Spleen (tissue), 11 donors: ENCODE results near the gene MOCS1. TPM values are rescaled to one million over a fixed set of nuclear protein-coding genes. Genes with fewer than 3 reads are reported as not detected.

Source experiments
- DNase-seq: peaks from one replicate; pipeline ENCODE4 v3.0.0-alpha.2; 2020
- H3K27ac ChIP-seq, 8 donors: fragments of 200-600 bp; sonication (generic) in 7 of 8; 1 replicate in 4 of 8; 2 replicates in 4 of 8; pipeline versions ENCODE4 v1.5.0 to v1.8.0; 2016 to 2021; ENCODE audit warnings: inconsistent platforms in 4 of 8, mild to moderate bottlenecking in 4 of 8, moderate library complexity in 1 of 8
- H3K27me3 ChIP-seq, 7 donors: fragments of 200-600 bp; sonication (generic) in 6 of 7; replicated peaks in 1 of 7; 1 replicate in 4 of 7; 2 replicates in 3 of 7; pipeline versions ENCODE4 v1.5.0 to v1.8.0; 2016 to 2021; ENCODE audit warnings: inconsistent platforms in 3 of 7, mild to moderate bottlenecking in 1 of 7
- H3K36me3 ChIP-seq, 6 donors: fragments of 200-600 bp; sonication (generic) in 5 of 6; 1 replicate in 4 of 6; 2 replicates in 2 of 6; pipeline versions ENCODE4 v1.5.0 to v1.8.0; 2016 to 2021; ENCODE audit warnings: inconsistent platforms in 2 of 6
- H3K4me1 ChIP-seq, 6 donors: fragments of 200-600 bp; sonication (generic) in 5 of 6; 1 replicate in 3 of 6; 2 replicates in 3 of 6; pipeline versions ENCODE4 v1.5.0 to v1.8.0; 2016 to 2021; ENCODE audit warnings: inconsistent platforms in 3 of 6
- H3K4me3 ChIP-seq, 8 donors: fragments of 200-600 bp; sonication (generic) in 7 of 8; 1 replicate in 4 of 8; 2 replicates in 4 of 8; pipeline versions ENCODE4 v1.5.0 to v1.8.0; 2016 to 2021; ENCODE audit warnings: inconsistent platforms in 4 of 8, mild to moderate bottlenecking in 4 of 8, moderate library complexity in 2 of 8
- H3K9me3 ChIP-seq, 8 donors: fragments of 200-600 bp; sonication (generic) in 7 of 8; 1 replicate in 4 of 8; 2 replicates in 4 of 8; pipeline versions ENCODE4 v1.5.0 to v1.8.0; 2016 to 2021; ENCODE audit warnings: inconsistent platforms in 4 of 8
- CTCF ChIP-seq, 11 experiments: fragments of 200-600 bp in 7 of 11; fragments of 450-650 bp in 4 of 11; sonication (generic) in 4 of 11; IDR thresholded peaks in 8 of 11; conservative IDR thresholded peaks in 3 of 11; 1 replicate in 7 of 11; 2 replicates in 4 of 11; pipeline versions ENCODE4 v1.4.0 to v1.8.0; 2016 to 2021; ENCODE audit warnings: antibody characterized with exemption in 11 of 11, inconsistent platforms in 4 of 11, mild to moderate bottlenecking in 1 of 11
- POLR2A ChIP-seq, 3 donors: fragments of 450-650 bp; IDR thresholded peaks; one replicate each; pipeline ENCODE4 v1.5.1; 2017; ENCODE audit warnings: antibody characterized with exemption in 3 of 3, mild to moderate bottlenecking in 1 of 3
- POLR2AphosphoS5 ChIP-seq, 3 donors: sonication (generic); formaldehyde crosslinking; IDR thresholded peaks; one replicate each; pipeline ENCODE4 v1.5.1; 2017; ENCODE audit warnings: antibody characterized with exemption in 3 of 3
- WGBS, 5 donors: extraction: QIAGEN DNeasy Blood & Tissue Kit in 3 of 5; methylation state at CpG; one replicate each; pipeline versions ENCODE4 v1.1.5 to v1.1.7; 2013 to 2018; 5-methylcytosine and 5-hydroxymethylcytosine counted together
- intact Hi-C: fragments of 100-400 bp; cut with DNase I; formaldehyde crosslinking; loops from one replicate; pipeline ENCODE4 v1.15.0; 2023; ENCODE audit warnings: low total_unique reads
- polyA plus RNA-seq, 3 donors: library from polyadenylated mRNA; stranded (reverse); fragments of 200-250 nt; gene quantifications; one replicate each; pipeline ENCODE4 v1.2.1, GENCODE V29; 2013
- total RNA-seq, 7 donors: library from RNA; depleted of rRNA in 3 of 7; stranded (reverse); fragments of >200 nt in 3 of 7; fragmentation: NEBNext Ultra II Directional in 4 of 7; extraction: Animal tissue kit (Norgen Biotek cat#: 25700) in 4 of 7; gene quantifications; one replicate each; pipeline versions ENCODE4 v1.1.0 to v1.2.1, GENCODE V29; 2016 to 2021
- donor health status: healthy with polysubstance abuse.
- donor health status: DM: no; HTN: no; CAD: no; lungs with moderate emphysema.
- donor health status: DM: no; HTN: no; CAD: no.
- donor health status: Bipolar disorder and iron deficiency.
- donor health status: healthy.
- donor health status: DM: no; HTN: no; CAD: no.
- donor health status: DM: yes; HTN: yes; CAD: no.

The MOCS1 gene
- total and polyA plus RNA-seq, 10 donors = 1.2 to 10.2 (median 5.6) TPM

- intact Hi-C loops = loop anchor here (10.0 kb wide), 1 partner anchor 517 kb away; no protein-coding TSS in a partner anchor
- H3K27me3 ChIP-seq = peaks cover 0 to 24% (median 0%) of the 10 kb centered on the region in 7 donors
- H3K4me1 ChIP-seq = peaks cover 0 to 23% (median 3%) of the 10 kb centered on the region in 6 donors
- DNase-seq = no peak
- peak overlapping the region in 5 of 8 donors; percentile 5 to 38 (median 17) for H3K27ac ChIP-seq
- H3K9me3 ChIP-seq = no peaks in the 10 kb centered on the region
- 31 to 92% (median 62%) methylated on average over 4 of the region's 4 CpGs for WGBS, 5 donors
- H3K36me3 ChIP-seq = peaks cover 0 to 100% (median 2%) of the 10 kb centered on the region in 6 donors
- TF ChIP-seq CTCF (IDR thresholded peaks at IDR 0.05 in 8 of 11, conservative IDR thresholded peaks at IDR 0.05 in 3 of 11) = no peak
- TF ChIP-seq POLR2AphosphoS5 (IDR thresholded peaks at IDR 0.05) = no peak
- TF ChIP-seq POLR2A (IDR thresholded peaks at IDR 0.05) = no peak
- no peak overlapping the region for H3K4me3 ChIP-seq
These were observed 42.3 kb downstream of the MOCS1 start for GRCh38 chr6:39891976-39892375.

GRCh38 chr6:39891353-39891752, 42.9 kb downstream of the MOCS1 start:
- peak overlapping the region in 5 of 8 donors; percentile 5 to 37 (median 10) for H3K27ac ChIP-seq
- no peak for DNase-seq
- H3K27me3 ChIP-seq = peaks cover 0 to 20% (median 0%) of the 10 kb centered on the region in 7 donors
- intact Hi-C loops = loop anchor here (10.0 kb wide), 1 partner anchor 517 kb away; no protein-coding TSS in a partner anchor
- 82 to 91% (median 88%) methylated on average over 6 of the region's 6 CpGs for WGBS, 5 donors
- peaks cover 0 to 100% (median under 1%) of the 10 kb centered on the region in 6 donors for H3K36me3 ChIP-seq
- H3K9me3 ChIP-seq = no peaks in the 10 kb centered on the region
- H3K4me1 ChIP-seq = peaks cover 0 to 23% (median 3%) of the 10 kb centered on the region in 6 donors
- H3K4me3 ChIP-seq = no peak overlapping the region
- peak in 1 of 3 donors; percentile 9 for TF ChIP-seq POLR2AphosphoS5 (IDR thresholded peaks at IDR 0.05)
- no peak for TF ChIP-seq POLR2A (IDR thresholded peaks at IDR 0.05)

- Histone ChIP-seq H3K27ac (peak overlapping the region in 5 of 8 donors; percentile 22 to 72 (median 68)), H3K9me3 (no peaks in the 10 kb centered on the region), H3K27me3 (peaks cover 0 to 20% (median 0%) of the 10 kb centered on the region in 7 donors), H3K36me3 (peaks cover 0 to 100% (median 0%) of the 10 kb centered on the region in 6 donors), H3K4me3 (no peak overlapping the region), H3K4me1 (peaks cover 0 to 23% (median 3%) of the 10 kb centered on the region in 6 donors)
- TF ChIP-seq CTCF (IDR thresholded peaks at IDR 0.05 in 8 of 11, conservative IDR thresholded peaks at IDR 0.05 in 3 of 11) (no peak), POLR2A (IDR thresholded peaks at IDR 0.05) (no peak), POLR2AphosphoS5 (IDR thresholded peaks at IDR 0.05) (no peak)
- intact Hi-C loops = no loop called here
- 64 to 83% (median 77%) methylated on average over 2 of the region's 2 CpGs for WGBS, 5 donors
- DNase-seq = no peak
These were observed 45.0 kb downstream of the MOCS1 start for GRCh38 chr6:39889229-39889628.

GRCh38 chr6:39887692-39888450, 46.4 kb downstream of the MOCS1 start:
- H3K27me3 ChIP-seq = peaks cover 0 to 20% (median 0%) of the 10 kb centered on the region in 7 donors
- DNase-seq = no peak
- peak overlapping the region in 7 of 8 donors; percentile 44 to 72 (median 61) for H3K27ac ChIP-seq
- TF ChIP-seq POLR2AphosphoS5 (IDR thresholded peaks at IDR 0.05) (peak; percentile 50 to 83 (median 75)), POLR2A (IDR thresholded peaks at IDR 0.05) (no peak), CTCF (IDR thresholded peaks at IDR 0.05 in 8 of 11, conservative IDR thresholded peaks at IDR 0.05 in 3 of 11) (no peak)
- peaks cover 0 to 100% (median 0%) of the 10 kb centered on the region in 6 donors for H3K36me3 ChIP-seq
- H3K4me3 ChIP-seq = no peak overlapping the region
- H3K4me1 ChIP-seq = peaks cover 0 to 23% (median 3%) of the 10 kb centered on the region in 6 donors
- no peaks in the 10 kb centered on the region for H3K9me3 ChIP-seq
- WGBS, 5 donors = 21 to 35% (median 26%) methylated on average over 11 to 14 of the region's 14 CpGs
- intact Hi-C loops = no loop called here
